Mammary epithelial cell (primary cell): ENCODE data around the gene ABAT.
"Not testable (repeated sequence)": the region's sequence is repeated elsewhere in the genome, so short reads cannot be mapped to it uniquely, and the experiment has no call there.

Source experiments
- EZH2 ChIP-seq: IDR thresholded peaks from 2 replicates; pipeline ENCODE4 v1.6.1; 2012; ENCODE audit warnings: low read length, inconsistent platforms, borderline replicate concordance
- TF ChIP-seq, protein P1 (sequence below), 2 donors: IDR thresholded peaks in 1 of 2; conservative IDR thresholded peaks in 1 of 2; 2 replicates each; pipeline ENCODE4 v1.5.1; 2011 to 2012; ENCODE audit warnings: inconsistent platforms in 2 of 2, low read length in 2 of 2, mild to moderate bottlenecking in 2 of 2, control low read depth in 1 of 2, low read depth in 1 of 2; ENCODE audit not compliant: insufficient read depth in 1 of 2; ENCODE audit errors: extremely low read depth in 1 of 2

DNA sequence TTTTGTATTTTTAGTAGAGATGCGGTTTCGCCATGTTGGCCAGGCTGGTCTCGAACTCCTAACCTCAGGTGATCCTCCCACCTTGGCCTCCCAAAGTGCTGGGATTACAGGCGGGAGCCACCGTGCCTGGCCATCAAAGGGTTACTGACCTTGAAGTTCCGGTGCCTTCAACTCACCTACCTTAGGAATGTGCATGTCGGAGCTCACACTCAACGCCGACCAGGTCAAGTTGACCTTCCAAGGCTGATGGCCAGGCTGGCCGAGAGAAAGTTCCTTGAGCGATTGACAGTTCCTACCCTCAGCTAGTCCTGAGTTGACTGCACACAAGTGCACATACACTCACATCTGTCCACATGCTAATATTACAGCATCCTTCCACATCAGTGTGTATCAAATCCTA lies 111.9 kb downstream of the ABAT start:
- TF ChIP-seq, protein P1, sequence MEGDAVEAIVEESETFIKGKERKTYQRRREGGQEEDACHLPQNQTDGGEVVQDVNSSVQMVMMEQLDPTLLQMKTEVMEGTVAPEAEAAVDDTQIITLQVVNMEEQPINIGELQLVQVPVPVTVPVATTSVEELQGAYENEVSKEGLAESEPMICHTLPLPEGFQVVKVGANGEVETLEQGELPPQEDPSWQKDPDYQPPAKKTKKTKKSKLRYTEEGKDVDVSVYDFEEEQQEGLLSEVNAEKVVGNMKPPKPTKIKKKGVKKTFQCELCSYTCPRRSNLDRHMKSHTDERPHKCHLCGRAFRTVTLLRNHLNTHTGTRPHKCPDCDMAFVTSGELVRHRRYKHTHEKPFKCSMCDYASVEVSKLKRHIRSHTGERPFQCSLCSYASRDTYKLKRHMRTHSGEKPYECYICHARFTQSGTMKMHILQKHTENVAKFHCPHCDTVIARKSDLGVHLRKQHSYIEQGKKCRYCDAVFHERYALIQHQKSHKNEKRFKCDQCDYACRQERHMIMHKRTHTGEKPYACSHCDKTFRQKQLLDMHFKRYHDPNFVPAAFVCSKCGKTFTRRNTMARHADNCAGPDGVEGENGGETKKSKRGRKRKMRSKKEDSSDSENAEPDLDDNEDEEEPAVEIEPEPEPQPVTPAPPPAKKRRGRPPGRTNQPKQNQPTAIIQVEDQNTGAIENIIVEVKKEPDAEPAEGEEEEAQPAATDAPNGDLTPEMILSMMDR (conservative IDR thresholded peaks at IDR 0.05 in 1 of 2, IDR thresholded peaks at IDR 0.05 in 1 of 2; ENCODE audit: extremely low read depth in 1 of 2, insufficient read depth in 1 of 2, low read depth in 1 of 2, low read length in 2 of 2): not testable (repeated sequence)
- not testable (repeated sequence) for TF ChIP-seq EZH2
